SH-SY5Y (cell line): ENCODE results near the gene ZNF488.

Experiments used
- GATA2 ChIP-seq: IDR thresholded peaks from 2 replicates; pipeline ENCODE4 v1.6.1; 2011; ENCODE audit warnings: mild to moderate bottlenecking, low read depth, low read length
- GATA3 ChIP-seq: IDR thresholded peaks from 2 replicates; pipeline ENCODE4 v1.6.1; 2011; ENCODE audit warnings: low read depth, mild to moderate bottlenecking, low read length, moderate library complexity

ZNF488 gene

DNA sequence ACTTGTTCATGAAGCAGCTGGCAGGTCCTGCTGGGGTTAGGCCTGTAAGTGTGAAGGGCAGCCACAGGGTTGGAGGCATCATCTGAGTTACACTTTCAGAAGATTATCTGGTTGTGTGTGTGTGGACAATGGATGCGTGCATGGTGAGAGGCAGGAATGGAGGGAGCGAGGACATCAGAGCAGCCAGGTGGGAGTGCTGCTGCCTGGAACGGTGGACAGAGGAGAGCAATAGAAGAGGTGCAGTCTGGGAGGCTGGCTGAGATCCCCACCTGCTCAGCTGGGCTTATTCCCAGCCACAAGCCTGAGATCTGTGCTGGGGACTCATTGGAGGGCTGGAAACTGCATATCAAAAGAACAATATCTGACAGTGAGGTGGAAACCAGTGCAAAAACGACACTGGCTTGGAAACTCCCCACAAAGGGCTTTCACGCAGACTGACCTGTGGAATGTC, 17.9 kb downstream of the ZNF488 start:
- TF ChIP-seq GATA3 (no peak), GATA2 (no peak)

DNA sequence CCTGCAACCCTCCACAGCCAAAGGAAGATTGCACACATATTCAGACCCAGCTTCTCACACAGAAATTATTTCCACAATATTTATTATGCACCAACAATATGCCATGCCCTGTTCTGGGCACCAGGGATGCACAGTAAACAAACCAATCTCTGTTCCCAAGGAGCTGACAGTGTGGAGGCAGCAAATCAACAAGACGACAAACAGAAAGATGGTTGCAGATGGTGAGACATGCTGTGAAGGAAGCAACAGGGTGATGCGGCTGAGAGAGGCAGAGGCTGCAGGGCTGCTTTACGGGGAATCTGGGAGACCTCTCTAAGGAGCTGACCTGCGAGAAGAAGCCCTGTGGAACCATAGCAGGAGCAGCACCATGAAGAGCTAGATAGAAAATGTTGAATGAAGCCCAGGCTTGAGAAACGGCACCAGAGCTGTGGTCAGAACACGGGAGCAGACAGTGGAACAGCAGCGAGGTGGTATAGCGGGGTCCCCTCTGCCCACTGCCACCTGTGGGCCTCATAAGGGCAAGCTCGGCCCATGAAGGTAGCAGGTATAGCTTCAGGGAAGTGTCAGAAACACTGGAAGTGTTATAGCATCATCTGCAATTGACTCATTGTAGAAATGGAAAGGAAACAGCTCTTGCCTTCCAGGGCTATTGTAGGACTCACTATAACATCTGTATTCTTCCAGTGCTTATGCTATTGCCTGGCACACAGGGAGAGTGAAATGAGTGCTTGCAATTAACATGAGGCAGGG, 18.5 kb downstream of the ZNF488 start:
- no peak for TF ChIP-seq GATA2
- no peak for TF ChIP-seq GATA3

DNA sequence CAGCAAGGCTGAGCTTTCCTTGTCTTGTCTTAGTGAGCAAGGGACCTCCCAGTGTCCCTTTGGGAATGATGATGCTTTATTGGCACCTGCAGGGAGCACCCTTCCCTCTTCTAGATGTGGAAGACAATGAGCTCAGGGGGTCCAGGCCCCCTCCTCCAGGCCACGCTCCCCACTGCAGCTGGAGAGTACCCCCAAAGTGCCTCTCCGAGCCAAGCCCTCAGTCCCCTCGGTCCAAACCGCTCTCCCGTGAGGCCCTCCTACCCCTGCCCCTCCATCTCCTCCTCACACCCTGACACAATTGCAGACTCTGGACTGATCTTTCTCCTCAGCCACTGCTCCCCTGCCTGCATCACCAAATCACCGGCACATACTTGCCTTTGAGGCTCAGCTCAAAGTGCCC, 19.2 kb downstream of the ZNF488 start:
- TF ChIP-seq GATA3 (no peak), GATA2 (no peak)

DNA sequence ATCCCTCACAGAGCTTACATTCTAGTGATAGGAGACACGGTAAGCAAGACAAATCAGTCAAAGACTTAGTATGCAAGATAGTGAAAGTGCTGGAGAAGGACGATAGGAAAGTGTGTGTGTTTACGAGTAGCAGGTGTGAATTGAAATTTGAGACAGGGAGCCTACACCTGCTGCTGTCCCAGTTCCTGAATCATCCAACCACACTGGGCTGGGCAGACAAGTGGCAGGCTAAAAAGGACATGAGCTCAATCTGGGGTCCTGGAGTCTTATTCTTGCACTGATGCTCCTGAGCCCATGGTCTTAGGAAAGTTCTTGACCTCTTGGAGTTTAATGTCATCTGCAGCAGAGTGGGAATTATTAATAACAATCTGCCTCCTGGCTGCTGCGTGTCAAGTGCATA, 19.7 kb downstream of the ZNF488 start:
- no peak for TF ChIP-seq GATA2

DNA sequence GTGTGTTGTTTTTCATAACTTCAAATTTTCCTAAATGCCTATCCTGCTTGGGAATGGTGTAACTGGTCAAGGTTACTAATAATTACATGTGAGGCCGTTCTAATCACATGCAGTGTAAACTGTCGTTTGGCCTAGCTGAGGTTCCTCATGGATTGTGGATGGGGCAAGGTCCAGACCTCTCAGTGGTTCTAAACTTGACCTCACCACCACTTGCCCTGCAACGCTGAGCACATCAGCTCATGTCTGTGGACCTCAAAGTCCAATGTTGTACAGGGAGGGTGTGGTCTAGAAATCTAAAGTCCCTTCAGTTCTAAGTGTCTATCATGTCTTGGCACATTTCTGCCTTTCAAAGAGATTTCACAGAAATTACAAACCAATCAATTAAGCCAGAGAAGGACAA, 20.3 kb downstream of the ZNF488 start:
- TF ChIP-seq GATA3: no peak
- no peak for TF ChIP-seq GATA2

DNA sequence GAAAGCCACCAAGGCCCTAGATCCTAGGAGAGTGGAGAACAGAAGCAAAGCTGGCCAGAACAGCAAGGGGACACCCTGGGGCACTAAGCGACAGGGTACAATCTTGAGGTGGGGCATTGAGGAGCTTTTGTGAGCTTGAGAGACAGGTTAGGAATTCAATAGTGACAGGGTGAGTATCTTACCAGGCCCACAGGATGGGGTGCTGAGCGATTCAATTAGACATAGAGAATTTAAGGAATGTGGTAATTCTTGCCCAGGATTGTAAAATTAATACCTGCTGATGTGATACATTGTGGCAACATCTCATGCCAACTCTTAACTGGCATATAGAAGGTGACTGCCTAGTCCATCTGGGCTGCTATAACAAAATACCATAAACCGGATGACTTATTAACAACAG, 21.9 kb downstream of the ZNF488 start:
- no peak for TF ChIP-seq GATA3

DNA sequence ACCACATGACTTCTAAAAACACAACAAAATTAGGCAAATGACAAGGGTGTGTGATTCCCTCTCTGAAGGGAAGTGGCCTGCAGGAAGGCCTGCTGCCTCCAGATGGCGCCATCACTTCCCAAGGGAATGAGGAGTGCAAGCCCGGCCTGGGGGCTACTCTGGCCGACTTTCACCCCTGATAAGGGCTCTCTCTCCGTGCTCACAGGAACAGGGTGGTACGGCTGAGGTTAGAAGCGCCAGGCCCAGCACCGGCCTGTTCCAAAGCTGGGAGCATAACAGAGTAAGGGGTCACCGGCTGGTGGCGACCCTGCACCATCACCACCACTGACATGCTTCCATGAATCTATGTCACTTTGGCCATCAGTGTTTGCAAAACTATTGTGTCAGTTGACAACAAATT, 22.8 kb downstream of the ZNF488 start:
- TF ChIP-seq GATA2: no peak

DNA sequence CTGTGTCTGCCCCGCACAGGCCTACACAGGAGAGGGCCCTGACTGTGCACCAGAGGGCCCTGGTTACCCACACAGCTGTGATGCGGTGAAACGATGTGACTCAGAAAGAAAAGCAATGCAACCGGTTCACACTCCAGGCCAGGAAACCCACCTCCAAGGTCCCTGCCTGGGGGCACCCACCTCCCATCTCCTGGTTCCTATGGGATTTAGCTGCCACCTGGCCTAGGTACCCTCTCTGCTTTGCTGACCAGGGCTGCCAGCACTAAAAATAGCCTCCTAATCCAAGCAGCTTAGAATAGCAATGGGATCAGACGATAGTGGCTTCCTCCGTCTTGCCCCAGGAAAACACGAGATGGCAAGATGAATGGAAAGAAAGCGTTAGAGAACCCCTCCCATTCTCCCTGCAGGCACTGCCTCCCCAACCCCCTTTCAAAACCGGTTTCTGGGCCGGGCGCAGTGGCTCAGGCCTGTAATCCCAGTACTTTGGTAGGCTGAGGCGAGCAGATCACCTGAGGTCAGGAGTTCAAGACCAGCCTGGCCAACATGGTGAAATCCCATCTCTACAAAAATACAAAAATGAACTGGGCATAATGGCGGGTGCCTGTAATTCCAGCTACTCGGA, 23.6 kb downstream of the ZNF488 start:
- no peak for TF ChIP-seq GATA2
- no peak for TF ChIP-seq GATA3

DNA sequence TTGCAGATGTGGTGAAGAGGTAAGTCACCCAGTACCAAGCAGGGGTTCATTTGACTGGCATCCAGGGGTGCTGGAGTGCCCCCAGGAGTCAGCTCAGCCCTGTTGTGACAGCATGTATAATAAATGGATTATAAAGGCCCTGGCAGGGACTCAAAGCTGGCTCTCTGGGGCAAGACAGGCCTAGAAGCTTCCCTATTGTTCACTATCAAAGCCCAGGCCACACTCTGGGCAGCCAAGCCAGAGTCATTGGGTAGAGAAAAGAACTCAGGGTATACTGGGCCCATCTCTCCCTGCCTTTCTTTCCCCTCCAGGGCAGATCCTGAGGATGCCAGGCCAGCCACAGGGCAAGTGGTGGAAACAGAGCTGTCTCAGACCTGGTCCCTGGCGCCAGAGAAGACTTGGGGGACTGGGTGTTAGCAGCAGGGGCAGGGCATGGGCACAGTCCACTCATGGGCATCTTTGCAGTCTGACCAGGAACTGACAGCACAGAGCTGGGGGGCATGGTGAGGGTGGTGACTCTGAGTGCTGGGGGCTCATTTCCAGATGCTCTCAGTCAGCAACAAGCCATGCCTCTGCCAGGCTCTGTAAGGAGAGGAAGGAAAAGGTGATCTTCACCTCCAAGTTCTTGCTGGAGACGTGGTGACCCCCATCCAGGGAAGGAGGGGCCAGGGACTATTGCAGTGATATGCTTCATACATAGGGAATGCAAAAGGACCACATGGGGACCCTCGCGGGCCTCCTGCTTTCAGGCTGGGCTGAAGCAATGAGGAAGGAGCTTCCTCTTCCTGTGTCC, 24.3 kb downstream of the ZNF488 start:
- TF ChIP-seq GATA2 (no peak), GATA3 (no peak)

DNA sequence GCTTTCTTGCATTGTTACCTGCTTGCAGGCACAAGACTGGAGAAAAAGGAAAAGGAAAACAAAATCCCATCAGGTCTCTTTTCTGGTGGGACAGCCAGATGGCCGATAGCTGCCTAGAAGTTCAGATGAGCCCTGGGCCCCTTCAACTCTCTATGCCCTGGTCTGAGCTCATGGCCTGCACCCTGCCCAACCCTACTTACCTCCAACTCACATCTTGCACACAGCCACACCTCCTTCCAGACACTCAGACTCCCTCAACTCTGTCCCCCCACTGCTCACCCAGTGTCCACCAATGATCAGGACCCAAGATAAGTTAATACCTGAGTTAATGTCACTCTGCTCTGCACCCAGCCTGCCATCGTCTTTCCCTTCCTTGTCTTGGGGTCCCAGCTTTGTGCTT, 25.0 kb downstream of the ZNF488 start:
- TF ChIP-seq GATA3 (no peak), GATA2 (no peak)

DNA sequence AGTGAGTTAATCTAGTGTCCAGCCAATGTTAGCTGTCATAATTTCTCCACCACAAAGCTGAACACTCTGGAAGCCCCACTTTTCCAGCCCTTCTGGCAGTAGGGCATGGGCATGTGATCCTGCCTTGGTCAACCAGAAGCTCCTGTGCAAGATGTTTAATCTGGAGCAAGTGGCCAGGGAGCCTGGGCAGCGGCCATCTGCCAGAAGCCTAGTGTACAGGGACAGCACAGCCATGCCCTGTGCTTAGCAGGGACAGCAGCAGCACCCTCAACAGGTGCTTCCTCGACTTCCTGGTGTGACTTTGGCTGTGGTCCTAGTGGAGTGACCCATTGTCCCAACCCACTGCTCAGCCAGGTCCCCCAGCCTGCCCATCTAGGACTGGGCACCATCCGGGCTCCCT, 25.6 kb downstream of the ZNF488 start:
- no peak for TF ChIP-seq GATA2
- TF ChIP-seq GATA3: no peak

DNA sequence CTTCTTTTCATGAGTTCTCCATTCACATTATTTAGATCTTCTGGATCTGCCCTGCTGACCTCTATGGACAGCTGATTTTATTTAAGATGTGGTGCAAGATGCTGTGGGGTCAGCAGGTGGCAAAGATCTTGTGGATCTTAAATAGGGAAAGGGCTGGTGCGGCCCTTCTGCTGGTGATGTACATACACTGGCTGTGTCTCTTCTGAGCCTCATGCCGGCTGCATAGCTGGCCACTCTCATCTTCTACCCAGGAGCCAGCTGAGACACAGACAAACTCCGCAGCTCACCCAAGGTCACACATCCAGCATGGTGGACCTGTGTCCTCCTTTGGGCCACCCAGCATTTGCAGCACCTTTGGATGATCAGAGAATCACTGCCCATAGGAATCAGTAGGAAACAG, 26.2 kb downstream of the ZNF488 start:
- TF ChIP-seq GATA3: no peak
- no peak for TF ChIP-seq GATA2

DNA sequence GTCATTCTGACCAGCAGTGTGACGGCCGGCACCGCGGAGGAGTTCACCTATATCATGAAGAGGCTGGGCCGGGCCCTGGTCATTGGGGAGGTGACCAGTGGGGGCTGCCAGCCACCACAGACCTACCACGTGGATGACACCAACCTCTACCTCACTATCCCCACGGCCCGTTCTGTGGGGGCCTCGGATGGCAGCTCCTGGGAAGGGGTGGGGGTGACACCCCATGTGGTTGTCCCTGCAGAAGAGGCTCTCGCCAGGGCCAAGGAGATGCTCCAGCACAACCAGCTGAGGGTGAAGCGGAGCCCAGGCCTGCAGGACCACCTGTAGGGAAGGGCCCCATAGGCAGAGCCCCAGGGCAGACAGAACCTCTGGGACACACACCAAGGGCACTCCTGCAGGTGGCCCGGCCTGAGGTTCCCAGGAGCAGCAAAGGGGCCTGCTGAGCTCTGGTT, 26.9 kb downstream of the ZNF488 start:
- no peak for TF ChIP-seq GATA2
- no peak for TF ChIP-seq GATA3

DNA sequence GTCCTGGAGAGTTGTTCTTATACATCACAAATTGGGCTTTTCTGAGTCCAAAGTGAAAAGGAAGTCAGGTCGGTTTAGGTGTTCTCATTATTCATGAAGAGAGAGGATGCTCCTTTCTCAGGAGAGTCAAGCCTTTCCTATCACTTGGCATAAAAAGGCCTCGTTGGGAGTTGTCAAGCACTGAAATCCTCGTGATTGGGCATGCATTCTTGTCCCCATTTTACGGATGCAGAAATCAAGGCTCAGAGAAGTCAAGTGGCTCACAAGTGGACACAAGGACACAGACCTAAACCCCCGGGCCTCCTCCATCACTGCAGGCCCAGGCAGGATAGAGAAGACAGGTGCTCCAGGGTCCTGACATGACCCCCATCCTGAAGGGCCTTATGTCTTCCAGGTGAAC, 27.4 kb downstream of the ZNF488 start:
- no peak for TF ChIP-seq GATA2
- TF ChIP-seq GATA3: no peak

DNA sequence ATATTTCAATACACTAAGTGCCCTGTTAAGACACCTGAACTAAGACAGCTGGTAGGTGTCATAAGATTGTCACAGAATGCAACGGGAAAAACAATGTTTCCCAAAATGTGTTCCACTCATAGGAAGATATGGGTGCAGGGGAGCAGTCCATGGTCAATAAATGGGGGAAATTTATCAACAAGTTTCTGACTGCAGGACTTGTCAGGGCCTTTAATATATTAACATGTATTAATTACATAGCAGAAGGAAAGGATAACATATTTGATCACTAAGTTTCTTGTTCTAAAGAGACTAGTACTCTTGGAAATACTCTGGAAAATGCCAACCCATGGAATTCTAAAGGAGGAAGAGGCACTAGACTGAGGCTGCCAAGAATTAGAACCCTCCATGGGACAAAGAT, 29.2 kb downstream of the ZNF488 start:
- TF ChIP-seq GATA2: no peak
- no peak for TF ChIP-seq GATA3
